ENCODE results near the gene CKAP2L.
"Not testable (repeated sequence)": the region's sequence is repeated elsewhere in the genome, so short reads cannot be mapped to it uniquely, and the experiment has no call there.

Gene CKAP2L

DNA sequence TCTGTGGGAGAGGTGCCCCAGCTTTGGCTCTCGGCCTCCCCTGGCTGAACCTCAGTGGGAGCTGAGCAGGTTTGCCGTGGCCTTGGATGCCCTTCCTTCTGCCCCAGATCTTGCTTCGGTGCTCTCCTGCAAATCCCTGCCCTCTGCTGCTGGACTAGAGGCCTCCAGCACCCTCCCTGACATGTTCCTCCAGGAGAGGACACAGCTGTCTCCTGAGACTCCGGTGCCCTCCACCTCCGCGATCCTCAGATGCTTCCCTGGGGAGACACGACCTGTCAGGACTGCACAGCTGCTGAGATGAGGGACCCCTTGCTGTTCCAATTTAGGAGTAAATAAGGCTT is 50.9 kb downstream of the CKAP2L start:
- Mint-ChIP-seq H3K27me3 (no peaks in the 10 kb centered on the region), H3K9me3 (no peaks in the 10 kb centered on the region), H3K4me3 (no peak overlapping the region), H3K27ac (no peak overlapping the region), H3K36me3 (ENCODE audit: insufficient read depth) (no peaks in the 10 kb centered on the region), H3K4me1 (ENCODE audit: low read depth in 2 of 2) (peaks cover 25 to 27% of the 10 kb centered on the region in 2 donors)
- no peak for DNase-seq
- no peak for ATAC-seq (replicated peaks)

GRCh38 chr2:112712903-112713584 is 51.4 kb downstream of the CKAP2L start:
- DNase-seq, result no peak
- Mint-ChIP-seq H3K27ac (peak overlapping the region in 1 of 2 donors; percentile 34), H3K9me3 (no peaks in the 10 kb centered on the region), H3K4me1 (ENCODE audit: low read depth in 2 of 2) (peaks cover 28 to 32% of the 10 kb centered on the region in 2 donors), H3K36me3 (ENCODE audit: insufficient read depth) (no peaks in the 10 kb centered on the region), H3K4me3 (no peak overlapping the region), H3K27me3 (no peaks in the 10 kb centered on the region)
- no peak for ATAC-seq (replicated peaks)

- DNase-seq (no peak), ATAC-seq (replicated peaks) (no peak)
- Mint-ChIP-seq H3K9me3 (no peaks in the 10 kb centered on the region), H3K36me3 (ENCODE audit: insufficient read depth) (no peaks in the 10 kb centered on the region), H3K27ac (peak overlapping the region in 1 of 2 donors; percentile 34), H3K4me3 (no peak overlapping the region), H3K4me1 (ENCODE audit: low read depth in 2 of 2) (peaks cover 34 to 38% of the 10 kb centered on the region in 2 donors), H3K27me3 (no peaks in the 10 kb centered on the region)
These were observed 51.9 kb downstream of the CKAP2L start for GRCh38 chr2:112712465-112712864.

GRCh38 chr2:112710956-112711750 is 53.3 kb downstream of the CKAP2L start:
- H3K27me3 Mint-ChIP-seq, result no peaks in the 10 kb centered on the region
- H3K4me3 Mint-ChIP-seq, result no peak overlapping the region
- ATAC-seq (replicated peaks) (no peak), DNase-seq (no peak)
- H3K4me1 Mint-ChIP-seq (ENCODE audit: low read depth in 2 of 2), result peaks cover 41 to 47% of the 10 kb centered on the region in 2 donors
- peak overlapping the region in 1 of 2 donors; percentile 90 for H3K27ac Mint-ChIP-seq
- peaks cover under 1% of the 10 kb centered on the region for H3K36me3 Mint-ChIP-seq (ENCODE audit: insufficient read depth)
- H3K9me3 Mint-ChIP-seq, result no peaks in the 10 kb centered on the region

DNA sequence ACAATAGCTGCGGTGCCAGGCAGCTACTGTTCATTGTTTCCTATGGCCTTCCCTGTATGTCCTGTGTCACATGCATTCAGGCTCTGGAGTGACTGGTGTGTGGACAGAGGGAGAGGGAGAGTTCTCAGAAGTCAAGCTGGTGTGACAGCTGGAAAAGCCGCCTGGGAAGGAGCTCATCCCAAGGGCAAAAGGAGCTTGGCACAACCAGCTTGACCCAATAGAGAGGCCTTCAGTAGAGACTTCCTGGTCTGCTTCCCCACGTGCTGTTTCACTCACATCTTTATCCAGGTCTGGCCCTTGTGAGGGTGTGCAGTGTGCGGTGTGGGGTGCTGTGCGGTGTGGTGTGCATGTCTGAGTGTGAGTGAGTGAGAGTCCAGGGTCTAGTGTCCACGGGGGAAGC is 54.7 kb downstream of the CKAP2L start:
- DNase-seq (no peak), ATAC-seq (replicated peaks) (no peak)
- H3K4me3 Mint-ChIP-seq, result peak overlapping the region in 1 of 2 donors; percentile 71
- peak overlapping the region; percentile 90 to 93 for H3K27ac Mint-ChIP-seq
- no peaks in the 10 kb centered on the region for H3K9me3 Mint-ChIP-seq
- H3K27me3 Mint-ChIP-seq, result no peaks in the 10 kb centered on the region
- peaks cover 3% of the 10 kb centered on the region for H3K36me3 Mint-ChIP-seq (ENCODE audit: insufficient read depth)
- H3K4me1 Mint-ChIP-seq (ENCODE audit: low read depth in 2 of 2), result peaks cover 47 to 52% of the 10 kb centered on the region in 2 donors

- Mint-ChIP-seq H3K27ac (peak overlapping the region; percentile 90 to 93), H3K27me3 (no peaks in the 10 kb centered on the region), H3K4me3 (peak overlapping the region; percentile 60 to 71), H3K36me3 (ENCODE audit: insufficient read depth) (peaks cover 3% of the 10 kb centered on the region), H3K4me1 (ENCODE audit: low read depth in 2 of 2) (peaks cover 47 to 52% of the 10 kb centered on the region in 2 donors), H3K9me3 (no peaks in the 10 kb centered on the region)
- DNase-seq, result peak in 1 of 3 experiments; percentile 18
- peak; percentile 49 for ATAC-seq (replicated peaks)
These were observed 55.4 kb downstream of the CKAP2L start for GRCh38 chr2:112708968-112709367.

GRCh38 chr2:112706947-112707346 is 57.5 kb downstream of the CKAP2L start:
- not testable (repeated sequence) for H3K36me3 Mint-ChIP-seq (ENCODE audit: insufficient read depth); DNase-seq; ATAC-seq (replicated peaks); H3K27me3 Mint-ChIP-seq; H3K9me3 Mint-ChIP-seq; H3K27ac Mint-ChIP-seq
- H3K4me1 Mint-ChIP-seq (ENCODE audit: low read depth in 2 of 2), result peaks cover 36 to 47% of the 10 kb centered on the region in 2 donors
- H3K4me3 Mint-ChIP-seq, result peak overlapping the region in 1 of 2 donors; percentile 65

DNA sequence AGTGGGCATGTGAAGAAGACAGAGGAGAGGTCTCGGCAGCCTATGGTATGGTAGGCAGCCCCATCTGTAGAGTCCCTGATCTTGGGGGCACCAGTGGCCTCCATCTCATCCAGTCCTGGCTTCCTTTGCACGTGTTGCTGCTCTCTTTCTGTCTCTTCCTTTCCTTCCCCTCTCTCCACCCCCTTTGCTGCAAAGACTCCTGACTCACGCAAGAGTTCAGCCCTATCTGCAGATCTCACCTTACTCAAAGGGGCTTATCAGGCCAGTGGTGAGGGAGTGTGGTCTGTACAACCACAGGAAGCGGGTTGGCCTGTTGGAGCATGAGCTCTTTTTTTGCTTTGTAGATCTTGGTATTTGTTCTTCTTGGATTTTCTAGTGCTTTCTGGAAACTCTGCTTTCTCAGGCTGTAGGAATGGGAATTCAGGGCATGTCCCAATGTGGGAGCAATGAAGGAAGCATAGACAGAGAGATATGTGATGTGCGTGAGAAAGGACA is 58.2 kb downstream of the CKAP2L start:
- H3K27ac Mint-ChIP-seq, result peak overlapping the region; percentile 20 to 49
- H3K4me3 Mint-ChIP-seq, result peak overlapping the region; percentile 56 to 65
- H3K36me3 Mint-ChIP-seq (ENCODE audit: insufficient read depth), result peaks cover 3% of the 10 kb centered on the region
- peak; percentile 40 to 52 (median 42) for DNase-seq
- ATAC-seq (replicated peaks), result peak; percentile 95
- peaks cover 35 to 46% of the 10 kb centered on the region in 2 donors for H3K4me1 Mint-ChIP-seq (ENCODE audit: low read depth in 2 of 2)
- no peaks in the 10 kb centered on the region for H3K9me3 Mint-ChIP-seq
- H3K27me3 Mint-ChIP-seq, result no peaks in the 10 kb centered on the region

DNA sequence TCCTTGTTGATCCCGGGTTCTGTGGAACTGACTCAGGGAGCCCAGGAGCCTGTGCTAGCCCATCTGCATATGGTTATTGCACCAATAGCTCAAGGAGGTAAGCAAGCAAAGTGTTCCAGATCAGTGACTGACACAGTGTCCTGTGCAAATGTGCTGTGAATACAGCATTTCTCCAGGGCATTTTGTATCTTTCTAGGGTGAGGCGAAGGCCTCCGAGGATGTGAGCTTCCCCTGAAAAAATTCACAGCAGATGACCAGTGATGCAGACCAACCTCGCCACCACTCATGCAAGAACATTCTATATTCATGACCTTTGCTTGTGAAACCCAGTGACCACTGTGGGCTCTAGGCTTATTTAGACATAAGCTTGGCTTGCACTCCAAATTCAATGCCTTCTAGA is 58.8 kb downstream of the CKAP2L start:
- ATAC-seq (replicated peaks), result no peak
- peak overlapping the region in 1 of 2 donors; percentile 65 for H3K4me3 Mint-ChIP-seq
- DNase-seq, result no peak
- peaks cover 3% of the 10 kb centered on the region for H3K36me3 Mint-ChIP-seq (ENCODE audit: insufficient read depth)
- peak overlapping the region in 1 of 2 donors; percentile 20 for H3K27ac Mint-ChIP-seq
- H3K4me1 Mint-ChIP-seq (ENCODE audit: low read depth in 2 of 2), result peaks cover 33 to 39% of the 10 kb centered on the region in 2 donors
- no peaks in the 10 kb centered on the region for H3K27me3 Mint-ChIP-seq
- H3K9me3 Mint-ChIP-seq, result no peaks in the 10 kb centered on the region

DNA sequence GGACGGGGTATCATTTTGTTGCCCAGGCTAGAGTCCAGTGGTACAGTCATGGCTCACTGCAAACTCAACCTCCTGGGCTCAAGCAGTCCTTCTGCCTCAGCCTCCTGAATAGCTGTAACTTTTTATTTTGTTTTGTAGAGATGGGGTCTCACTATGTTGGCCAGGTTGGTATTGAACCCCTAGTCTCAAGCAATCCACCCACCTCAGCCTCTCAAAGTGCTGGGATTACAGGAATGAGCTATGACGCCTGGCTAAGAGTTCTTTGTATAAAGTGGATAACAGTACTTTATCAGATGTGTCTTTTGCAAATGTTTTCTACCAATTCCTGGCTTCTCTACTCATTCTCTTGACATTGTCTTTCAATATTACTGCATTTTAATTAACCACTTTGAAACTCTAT is 60.7 kb downstream of the CKAP2L start:
- no peak for ATAC-seq (replicated peaks)
- H3K36me3 Mint-ChIP-seq (ENCODE audit: insufficient read depth), result peaks cover 3% of the 10 kb centered on the region
- peaks cover 25 to 27% of the 10 kb centered on the region in 2 donors for H3K4me1 Mint-ChIP-seq (ENCODE audit: low read depth in 2 of 2)
- H3K27ac Mint-ChIP-seq, result no peak overlapping the region
- H3K27me3 Mint-ChIP-seq, result no peaks in the 10 kb centered on the region
- no peaks in the 10 kb centered on the region for H3K9me3 Mint-ChIP-seq
- H3K4me3 Mint-ChIP-seq, result no peak overlapping the region
- no peak for DNase-seq

- Mint-ChIP-seq H3K27ac (no peak overlapping the region), H3K27me3 (no peaks in the 10 kb centered on the region)
These were observed 63.4 kb downstream of the CKAP2L start for GRCh38 chr2:112701052-112701451.

DNA sequence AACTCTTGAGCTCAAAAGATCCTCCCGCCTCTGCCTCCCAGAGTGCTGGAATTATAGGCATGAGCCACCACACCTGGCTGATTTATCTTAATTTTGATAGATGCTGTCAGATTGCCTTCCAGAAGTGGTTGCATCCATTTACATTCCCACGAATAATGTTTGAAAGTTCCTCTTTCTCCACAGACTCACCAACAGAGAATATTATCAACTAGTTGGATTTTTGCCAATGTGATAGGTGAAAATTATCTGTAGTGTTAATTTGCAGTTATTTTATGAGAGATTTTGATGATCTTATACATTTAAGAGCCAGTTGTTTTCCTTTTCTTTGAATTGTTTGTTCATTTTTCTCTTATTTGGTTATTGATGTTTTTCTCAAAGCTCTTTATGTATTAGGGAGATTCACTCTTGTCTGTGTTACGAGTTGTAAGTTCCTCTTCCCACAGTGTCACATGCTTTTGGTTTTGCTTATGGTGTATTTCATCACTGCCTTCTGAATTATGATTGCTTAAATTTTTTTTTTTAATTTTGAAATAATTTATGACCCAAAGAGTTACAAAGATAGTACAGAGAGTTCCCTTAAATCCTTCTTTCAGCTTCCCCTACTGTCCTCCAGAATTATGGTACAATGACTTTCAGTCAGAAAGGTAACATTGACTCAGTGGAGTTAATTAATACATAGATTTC is 64.3 kb downstream of the CKAP2L start:
- Mint-ChIP-seq H3K4me3 (no peak overlapping the region), H3K36me3 (ENCODE audit: insufficient read depth) (no peaks in the 10 kb centered on the region), H3K27me3 (no peaks in the 10 kb centered on the region), H3K9me3 (no peaks in the 10 kb centered on the region), H3K27ac (peak overlapping the region in 1 of 2 donors; percentile 35), H3K4me1 (ENCODE audit: low read depth in 2 of 2) (peaks cover 0 to 3% of the 10 kb centered on the region in 2 donors)
- ATAC-seq (replicated peaks) (no peak), DNase-seq (no peak)

More at GRCh38 chr2:112701052-112701451, 63.4 kb downstream of the CKAP2L start:
- no peak for ATAC-seq (replicated peaks)
- Mint-ChIP-seq H3K4me3 (no peak overlapping the region), H3K36me3 (ENCODE audit: insufficient read depth) (peaks cover 2% of the 10 kb centered on the region), H3K4me1 (ENCODE audit: low read depth in 2 of 2) (peaks cover 4 to 8% of the 10 kb centered on the region in 2 donors), H3K9me3 (no peaks in the 10 kb centered on the region)
- no peak for DNase-seq

DNA sequence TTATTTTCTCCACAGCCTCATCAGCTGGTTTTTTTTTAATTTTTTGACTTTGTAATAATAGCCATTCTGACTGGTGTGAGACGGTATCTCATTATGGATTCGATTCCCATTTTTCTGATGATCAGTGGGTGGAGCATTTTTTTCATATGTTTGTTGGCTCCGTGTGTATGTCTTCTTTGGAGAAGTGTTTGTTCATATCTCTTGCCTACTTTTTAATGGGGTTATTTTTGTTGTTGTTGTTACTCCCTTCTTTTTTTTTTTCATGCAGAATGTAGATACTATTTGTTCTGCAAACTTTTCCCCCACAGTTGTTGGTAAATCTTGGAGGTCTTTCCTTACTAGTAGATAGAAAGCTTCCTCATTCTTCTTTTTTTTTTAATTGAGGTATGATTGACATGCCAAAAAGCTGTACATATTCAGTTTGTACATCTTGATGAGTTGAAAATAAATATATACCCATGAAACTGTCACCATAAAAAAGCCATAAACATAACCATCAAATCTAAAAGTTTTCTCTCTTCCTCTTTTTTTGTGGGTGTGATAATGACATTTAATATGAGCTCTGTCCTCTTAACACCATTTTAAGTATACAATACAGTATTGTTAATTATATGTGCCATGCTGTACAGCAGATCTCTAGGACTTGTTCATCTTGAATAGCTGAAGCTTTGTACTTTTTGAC is 65.4 kb downstream of the CKAP2L start:
- no peak overlapping the region for H3K4me3 Mint-ChIP-seq
- DNase-seq, result no peak
- no peak for ATAC-seq (replicated peaks)
- H3K9me3 Mint-ChIP-seq, result no peaks in the 10 kb centered on the region
- peaks cover 0 to 3% of the 10 kb centered on the region in 2 donors for H3K4me1 Mint-ChIP-seq (ENCODE audit: low read depth in 2 of 2)
- H3K27me3 Mint-ChIP-seq, result no peaks in the 10 kb centered on the region
- no peak overlapping the region for H3K27ac Mint-ChIP-seq
- H3K36me3 Mint-ChIP-seq (ENCODE audit: insufficient read depth), result no peaks in the 10 kb centered on the region

Measured in effector memory CD8-positive, alpha-beta T cell (primary cell).